Stimulated activated CD4-positive, alpha-beta T cell treated with anti-CD3 and anti-CD28 coated beads, Interleukin-15, amount 100 ng/mL, for 24 hours (primary cell): Measurements from ENCODE around the gene OMD.

Source experiments
- DNase-seq: peaks from one replicate; pipeline ENCODE4 v3.0.0-alpha.2; 2020

The OMD gene

GRCh38 chr9:92408747-92409478 is 15.4 kb downstream of the OMD start:
- no peak for DNase-seq

GRCh38 chr9:92407818-92408217 is 16.5 kb downstream of the OMD start:
- DNase-seq: no peak

GRCh38 chr9:92406477-92406876 is 17.8 kb downstream of the OMD start:
- DNase-seq: peak; percentile 11

GRCh38 chr9:92405818-92406217 is 18.5 kb downstream of the OMD start:
- no peak for DNase-seq

- no peak for DNase-seq
These were observed 20.0 kb downstream of the OMD start, which contains the start of gene OGN for GRCh38 chr9:92404042-92404836. Gene OGN (minus strand): TSS chr9:92404578. CDS start chr9:92403407, 1,171 bp downstream.

GRCh38 chr9:92402826-92403745 is 21.2 kb downstream of the OMD start:
- no peak for DNase-seq

GRCh38 chr9:92402360-92402759 is 21.9 kb downstream of the OMD start:
- no peak for DNase-seq

- DNase-seq: no peak
These were observed 26.4 kb downstream of the OMD start for GRCh38 chr9:92397853-92398252.

- DNase-seq: no peak
These were observed 28.7 kb downstream of the OMD start for GRCh38 chr9:92395617-92396016.

- no peak for DNase-seq
These were observed 30.6 kb downstream of the OMD start for GRCh38 chr9:92393686-92394085.

- DNase-seq: no peak
These were observed 31.6 kb downstream of the OMD start for GRCh38 chr9:92392690-92393089.

- DNase-seq: no peak
These were observed 38.3 kb downstream of the OMD start for GRCh38 chr9:92385953-92386352.

- no peak for DNase-seq
These were observed 38.8 kb downstream of the OMD start for GRCh38 chr9:92385477-92385876.

GRCh38 chr9:92385001-92385400 is 39.3 kb downstream of the OMD start:
- no peak for DNase-seq

GRCh38 chr9:92384375-92384774 is 39.9 kb downstream of the OMD start:
- DNase-seq: no peak

GRCh38 chr9:92381775-92382174 is 42.5 kb downstream of the OMD start:
- no peak for DNase-seq

- no peak for DNase-seq
These were observed 43.7 kb downstream of the OMD start for GRCh38 chr9:92380603-92381002.

GRCh38 chr9:92378865-92379560 is 45.3 kb downstream of the OMD start:
- DNase-seq: no peak

GRCh38 chr9:92377876-92378275 is 46.4 kb downstream of the OMD start:
- DNase-seq: no peak

GRCh38 chr9:92373167-92373566 is 51.1 kb downstream of the OMD start:
- no peak for DNase-seq

- no peak for DNase-seq
These were observed 55.2 kb downstream of the OMD start for GRCh38 chr9:92369075-92369474.
